GM21526 (cell line): ENCODE results near the gene NLRC3.
"Not testable (repeated sequence)": the region's sequence is repeated elsewhere in the genome, so short reads cannot be mapped to it uniquely, and the experiment has no call there.

Source experiments
- ATAC-seq: cut with Tn5 transposase; IDR thresholded peaks from one replicate; pipeline ENCODE4 v1.9.1; 2021; ENCODE audit warnings: moderate library complexity; ENCODE audit not compliant: unreplicated experiment, low FRiP score

NLRC3 gene

GRCh38 chr16:3550851-3551847 lies 26.1 kb downstream of the NLRC3 start:
- no peak for ATAC-seq

GRCh38 chr16:3549906-3550305 lies 27.3 kb downstream of the NLRC3 start:
- no peak for ATAC-seq

GRCh38 chr16:3548859-3549258 lies 28.3 kb downstream of the NLRC3 start:
- ATAC-seq, result no peak

- ATAC-seq, result no peak
These were observed 28.8 kb downstream of the NLRC3 start for GRCh38 chr16:3548445-3548844.

GRCh38 chr16:3546986-3547682 lies 30.1 kb downstream of the NLRC3 start:
- no peak for ATAC-seq

GRCh38 chr16:3542601-3543373 lies 34.4 kb downstream of the NLRC3 start:
- ATAC-seq, result no peak

GRCh38 chr16:3541527-3542155 lies 35.6 kb downstream of the NLRC3 start:
- no peak for ATAC-seq

- no peak for ATAC-seq
These were observed 39.0 kb downstream of the NLRC3 start for GRCh38 chr16:3538222-3538621.

- no peak for ATAC-seq
These were observed 40.4 kb downstream of the NLRC3 start for GRCh38 chr16:3536851-3537250.

- ATAC-seq, result no peak
These were observed 40.9 kb downstream of the NLRC3 start for GRCh38 chr16:3536271-3536731.

- ATAC-seq, result no peak
These were observed 43.1 kb downstream of the NLRC3 start for GRCh38 chr16:3534126-3534525.

- no peak for ATAC-seq
These were observed 44.5 kb downstream of the NLRC3 start for GRCh38 chr16:3532741-3533140.

GRCh38 chr16:3530371-3530914 lies 46.8 kb downstream of the NLRC3 start:
- no peak for ATAC-seq

GRCh38 chr16:3529175-3529574 lies 48.0 kb downstream of the NLRC3 start:
- no peak for ATAC-seq

- no peak for ATAC-seq
These were observed 48.8 kb downstream of the NLRC3 start for GRCh38 chr16:3528406-3528805.

GRCh38 chr16:3527216-3527829 lies 49.9 kb downstream of the NLRC3 start:
- not testable (repeated sequence) for ATAC-seq

GRCh38 chr16:3525951-3526350 lies 51.3 kb downstream of the NLRC3 start:
- no peak for ATAC-seq

- no peak for ATAC-seq
These were observed 53.9 kb downstream of the NLRC3 start for GRCh38 chr16:3523281-3523680.

- ATAC-seq, result no peak
These were observed 56.4 kb downstream of the NLRC3 start for GRCh38 chr16:3520841-3521240.

- no peak for ATAC-seq
These were observed 56.8 kb downstream of the NLRC3 start for GRCh38 chr16:3520413-3520812.
